ENCODE data around the gene CGRRF1.

The CGRRF1 gene

GRCh38 chr14:54515670-54516069 is 6.0 kb downstream of the CGRRF1 start:
- Histone ChIP-seq H3K9me3 (no peaks in the 10 kb centered on the region), H3K27ac (no peak overlapping the region), H3K4me3 (ENCODE audit: low read depth in 1 of 2, low read length in 1 of 2) (no peak overlapping the region), H3K27me3 (no peaks in the 10 kb centered on the region), H3K4me1 (ENCODE audit: control insufficient read depth in 1 of 2, insufficient read depth in 1 of 2, low read depth in 1 of 2, low read length in 1 of 2) (peaks cover 4% of the 10 kb centered on the region in 2 experiments), H3K36me3 (no peaks in the 10 kb centered on the region)
- no peak for TF ChIP-seq CTCF (IDR thresholded peaks at IDR 0.05)

GRCh38 chr14:54516709-54517108 is 7.0 kb downstream of the CGRRF1 start:
- H3K27me3 ChIP-seq, result no peaks in the 10 kb centered on the region
- H3K4me1 ChIP-seq (ENCODE audit: control insufficient read depth in 1 of 2, insufficient read depth in 1 of 2, low read depth in 1 of 2, low read length in 1 of 2), result no peaks in the 10 kb centered on the region
- H3K27ac ChIP-seq, result no peak overlapping the region
- H3K9me3 ChIP-seq, result no peaks in the 10 kb centered on the region
- H3K4me3 ChIP-seq (ENCODE audit: low read depth in 1 of 2, low read length in 1 of 2), result no peak overlapping the region
- no peak for TF ChIP-seq CTCF (IDR thresholded peaks at IDR 0.05)
- no peaks in the 10 kb centered on the region for H3K36me3 ChIP-seq

GRCh38 chr14:54524410-54524809 is 14.7 kb downstream of the CGRRF1 start:
- TF ChIP-seq CTCF (IDR thresholded peaks at IDR 0.05), result no peak
- Histone ChIP-seq H3K4me1 (ENCODE audit: control insufficient read depth in 1 of 2, insufficient read depth in 1 of 2, low read depth in 1 of 2, low read length in 1 of 2) (no peaks in the 10 kb centered on the region), H3K9me3 (no peaks in the 10 kb centered on the region), H3K27me3 (no peaks in the 10 kb centered on the region), H3K4me3 (ENCODE audit: low read depth in 1 of 2, low read length in 1 of 2) (no peak overlapping the region), H3K27ac (no peak overlapping the region), H3K36me3 (peaks cover 33% of the 10 kb centered on the region)

GRCh38 chr14:54528973-54529372 is 19.3 kb downstream of the CGRRF1 start:
- Histone ChIP-seq H3K9me3 (no peaks in the 10 kb centered on the region), H3K4me1 (ENCODE audit: control insufficient read depth in 1 of 2, insufficient read depth in 1 of 2, low read depth in 1 of 2, low read length in 1 of 2) (no peaks in the 10 kb centered on the region), H3K27me3 (no peaks in the 10 kb centered on the region), H3K36me3 (peaks cover 34% of the 10 kb centered on the region), H3K27ac (no peak overlapping the region), H3K4me3 (ENCODE audit: low read depth in 1 of 2, low read length in 1 of 2) (no peak overlapping the region)
- TF ChIP-seq CTCF (IDR thresholded peaks at IDR 0.05), result no peak

GRCh38 chr14:54529811-54530210 is 20.1 kb downstream of the CGRRF1 start:
- no peaks in the 10 kb centered on the region for H3K4me1 ChIP-seq (ENCODE audit: control insufficient read depth in 1 of 2, insufficient read depth in 1 of 2, low read depth in 1 of 2, low read length in 1 of 2)
- no peaks in the 10 kb centered on the region for H3K9me3 ChIP-seq
- TF ChIP-seq CTCF (IDR thresholded peaks at IDR 0.05), result no peak
- no peak overlapping the region for H3K27ac ChIP-seq
- no peak overlapping the region for H3K4me3 ChIP-seq (ENCODE audit: low read depth in 1 of 2, low read length in 1 of 2)
- peaks cover 26% of the 10 kb centered on the region for H3K36me3 ChIP-seq
- H3K27me3 ChIP-seq, result no peaks in the 10 kb centered on the region
